Caco-2 (cell line): ENCODE measurements around the gene RPUSD4. TPM values are rescaled to one million over a fixed set of nuclear protein-coding genes. Genes with fewer than 3 reads are reported as not detected.

Experiments
- BruUV-seq: library from RNA; stranded (reverse); fragments of 400-500 nt; replicated peaks from 2 replicates; lab custom pipeline; 2021; lab: Mats Ljungman, UMichigan
- CTCF ChIA-PET: fragments of 300-600 bp; sonication (Branson Sonifier 250); formaldehyde crosslinking; loops from one replicate; lab custom pipeline; 2022; ENCODE audit warnings: antibody characterized with exemption; lab: Charles Lee
- POLR2A ChIA-PET: fragments of 300-600 bp; sonication (Branson Sonifier 250); formaldehyde crosslinking; loops from one replicate; lab custom pipeline; 2022; ENCODE audit warnings: antibody characterized with exemption; lab: Charles Lee
- DNase-seq, 2 experiments: peaks; one replicate each; pipeline versions ENCODE4 v3.0.0 to v3.0.0-alpha.2; 2020 to 2022
- H3K27me3 ChIP-seq: replicated peaks from 2 replicates; pipeline ENCODE4 v1.6.0; 2011; ENCODE audit warnings: low read length; ENCODE audit not compliant: control insufficient read depth, insufficient read depth
- H3K36me3 ChIP-seq: 2 replicates; pipeline ENCODE4 v1.5.1; 2011; ENCODE audit warnings: low read length; ENCODE audit not compliant: control insufficient read depth, insufficient read depth
- H3K4me1 ChIP-seq: fragments of 250-450 bp; sonication (Bioruptor Pico); 2 replicates; pipeline ENCODE4 v1.5.1; 2020; ENCODE audit warnings: mild to moderate bottlenecking
- H3K4me3 ChIP-seq: 2 replicates; pipeline ENCODE4 v1.5.1; 2011; ENCODE audit warnings: low read depth, mild to moderate bottlenecking, control low read depth, low read length
- H3K9me3 ChIP-seq: fragments of 250-450 bp; sonication (Bioruptor Pico); 2 replicates; pipeline ENCODE4 v1.5.1; 2020; ENCODE audit warnings: mild to moderate bottlenecking, moderate library complexity
- H3K27ac Mint-ChIP-seq: one replicate; pipeline ENCODE4 v1.8.0; 2022; ENCODE audit warnings: mixed read lengths; ENCODE audit not compliant: unreplicated experiment
- H3K27me3 Mint-ChIP-seq: one replicate; pipeline ENCODE4 v1.8.0; 2022; ENCODE audit warnings: mixed read lengths; ENCODE audit not compliant: insufficient read depth, unreplicated experiment
- H3K36me3 Mint-ChIP-seq: one replicate; pipeline ENCODE4 v1.8.0; 2022; ENCODE audit warnings: mild to moderate bottlenecking, mixed read lengths; ENCODE audit not compliant: insufficient read depth, unreplicated experiment
- H3K4me1 Mint-ChIP-seq: one replicate; pipeline ENCODE4 v1.8.0; 2022; ENCODE audit warnings: low read depth, mixed read lengths; ENCODE audit not compliant: unreplicated experiment
- H3K4me3 Mint-ChIP-seq: one replicate; pipeline ENCODE4 v1.8.0; 2022; ENCODE audit warnings: mild to moderate bottlenecking, moderate library complexity, mixed read lengths; ENCODE audit not compliant: unreplicated experiment
- H3K9me3 Mint-ChIP-seq: one replicate; pipeline ENCODE4 v1.8.0; 2022; ENCODE audit warnings: mixed read lengths; ENCODE audit not compliant: unreplicated experiment
- intact Hi-C: fragments of 100-400 bp; cut with micrococcal nuclease; formaldehyde crosslinking; loops from one replicate; pipeline ENCODE4 v1.10.0; 2022; ENCODE audit not compliant: unreplicated experiment
- total RNA-seq: library from RNA; stranded (reverse); gene quantifications from 2 replicates; pipeline ENCODE4 v1.2.3, GENCODE V29; 2022
- TF ChIP-seq, protein P1 (sequence below), 2 experiments: fragments of 200-600 bp in 1 of 2; IDR thresholded peaks; 1 replicate in 1 of 2; 2 replicates in 1 of 2; pipeline versions ENCODE4 v1.5.1 to v1.8.0; 2011 to 2022; ENCODE audit warnings: antibody characterized with exemption in 1 of 2, control low read depth in 1 of 2, inconsistent platforms in 1 of 2, low read depth in 1 of 2, low read length in 1 of 2, mild to moderate bottlenecking in 1 of 2, moderate library complexity in 1 of 2; ENCODE audit not compliant: insufficient read depth in 1 of 2, severe bottlenecking in 1 of 2, unreplicated experiment in 1 of 2

RPUSD4 gene
- total RNA-seq, 1 experiment from 2014 or later, result 74.2 TPM

DNA sequence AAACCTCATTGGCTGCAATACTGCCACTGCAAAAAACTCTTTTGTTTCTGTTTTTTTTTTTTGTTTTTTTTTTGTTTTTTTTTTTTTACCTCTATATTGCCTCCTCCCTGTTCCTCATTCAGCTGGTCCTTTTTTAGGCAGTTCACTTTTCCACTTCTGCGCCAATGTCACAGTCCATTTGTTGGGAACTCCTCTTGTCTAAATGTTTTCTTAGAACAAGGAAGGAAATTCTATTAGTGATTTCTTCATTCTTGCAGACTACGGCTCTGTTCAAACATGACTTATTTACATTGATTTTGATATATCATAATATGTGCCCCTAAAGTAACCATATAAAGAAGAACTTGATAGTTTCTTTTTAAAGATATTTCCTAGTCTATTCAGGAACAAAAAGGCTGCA, 3.0 kb upstream of the RPUSD4 start:
- BruUV-seq, result no TSS peak
- Mint-ChIP-seq H3K4me1 (peaks cover 32% of the 10 kb centered on the region), H3K27ac (no peak overlapping the region), H3K4me3 (no peak overlapping the region), H3K9me3 (no peaks in the 10 kb centered on the region), H3K27me3 (no peaks in the 10 kb centered on the region), H3K36me3 (peaks cover 24% of the 10 kb centered on the region)
- TF ChIP-seq, protein P1, sequence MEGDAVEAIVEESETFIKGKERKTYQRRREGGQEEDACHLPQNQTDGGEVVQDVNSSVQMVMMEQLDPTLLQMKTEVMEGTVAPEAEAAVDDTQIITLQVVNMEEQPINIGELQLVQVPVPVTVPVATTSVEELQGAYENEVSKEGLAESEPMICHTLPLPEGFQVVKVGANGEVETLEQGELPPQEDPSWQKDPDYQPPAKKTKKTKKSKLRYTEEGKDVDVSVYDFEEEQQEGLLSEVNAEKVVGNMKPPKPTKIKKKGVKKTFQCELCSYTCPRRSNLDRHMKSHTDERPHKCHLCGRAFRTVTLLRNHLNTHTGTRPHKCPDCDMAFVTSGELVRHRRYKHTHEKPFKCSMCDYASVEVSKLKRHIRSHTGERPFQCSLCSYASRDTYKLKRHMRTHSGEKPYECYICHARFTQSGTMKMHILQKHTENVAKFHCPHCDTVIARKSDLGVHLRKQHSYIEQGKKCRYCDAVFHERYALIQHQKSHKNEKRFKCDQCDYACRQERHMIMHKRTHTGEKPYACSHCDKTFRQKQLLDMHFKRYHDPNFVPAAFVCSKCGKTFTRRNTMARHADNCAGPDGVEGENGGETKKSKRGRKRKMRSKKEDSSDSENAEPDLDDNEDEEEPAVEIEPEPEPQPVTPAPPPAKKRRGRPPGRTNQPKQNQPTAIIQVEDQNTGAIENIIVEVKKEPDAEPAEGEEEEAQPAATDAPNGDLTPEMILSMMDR (IDR thresholded peaks at IDR 0.05; ENCODE audit: insufficient read depth in 1 of 2, low read depth in 1 of 2, low read length in 1 of 2, severe bottlenecking in 1 of 2, unreplicated experiment in 1 of 2), result no peak
- DNase-seq, result no peak
- Histone ChIP-seq H3K4me3 (no peak overlapping the region), H3K27me3 (no peaks in the 10 kb centered on the region), H3K4me1 (peaks cover 11% of the 10 kb centered on the region; the same call in 1 of the 2 replicates), H3K9me3 (no peaks in the 10 kb centered on the region), H3K36me3 (peaks cover 1% of the 10 kb centered on the region; the same call in 1 of the 2 replicates)
- ChIA-PET CTCF (interaction anchor here (0.7 kb wide), 1 partner anchor 17 kb away, joined by 6 read pairs; no protein-coding TSS in a partner anchor), POLR2A (no interaction called here)
- intact Hi-C loops, result loop anchor here (5.0 kb wide), 1 partner anchor 152 kb away; the partner anchor contains the start of gene CDON

DNA sequence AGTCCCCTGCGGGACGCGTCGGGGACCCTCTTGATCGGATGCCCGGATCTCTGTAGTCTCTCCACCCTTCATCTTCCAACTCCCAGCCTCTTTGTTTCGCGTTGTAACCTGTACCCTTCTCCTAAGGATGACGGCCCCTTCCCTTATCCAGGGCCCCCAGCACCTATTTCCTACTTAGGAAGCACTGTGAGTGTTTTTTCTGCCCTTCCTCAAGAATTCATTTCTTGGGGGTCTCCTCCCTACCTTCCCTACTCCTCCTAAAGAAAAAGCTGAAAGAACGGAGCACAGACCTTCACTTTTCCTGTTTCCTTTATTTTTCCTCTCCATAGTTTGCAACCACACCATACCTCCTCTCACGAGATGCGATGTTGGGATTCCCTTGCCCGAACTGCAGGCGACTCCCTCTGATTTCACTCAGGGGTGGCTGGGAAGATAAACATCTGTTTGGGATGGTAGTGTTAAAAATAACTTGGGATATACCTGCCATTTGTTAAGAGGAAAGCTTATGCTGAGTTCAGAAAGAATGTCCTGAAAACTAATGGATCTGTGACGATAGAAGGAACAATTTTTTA, 725 bp upstream of the RPUSD4 start:
- Mint-ChIP-seq H3K4me1 (peaks cover 21% of the 10 kb centered on the region), H3K27ac (peak overlapping the region; percentile 93), H3K36me3 (peaks cover 37% of the 10 kb centered on the region), H3K9me3 (no peaks in the 10 kb centered on the region), H3K27me3 (no peaks in the 10 kb centered on the region), H3K4me3 (peak overlapping the region; percentile 95)
- TF ChIP-seq, protein P1 (IDR thresholded peaks at IDR 0.05; ENCODE audit: insufficient read depth in 1 of 2, low read depth in 1 of 2, low read length in 1 of 2, severe bottlenecking in 1 of 2, unreplicated experiment in 1 of 2), result no peak
- CTCF ChIA-PET, result interaction anchor here (0.8 to 1.0 kb wide), 2 partner anchors 19 to 269 kb away, joined by 3 to 4 read pairs; no protein-coding TSS in a partner anchor
- DNase-seq, result no peak
- intact Hi-C loops, result loop anchor here (5.0 kb wide), 1 partner anchor 150 kb away; the partner anchor contains the start of gene CDON
- POLR2A ChIA-PET, result interaction anchor here (0.5 to 1.6 kb wide), 12 partner anchors 10 to 1590 kb away, joined by 3 to 8 read pairs (median 4); partner anchors contain the start of genes FOXRED1, PUS3, SRPRA and ST3GAL4
- H3K4me3 ChIP-seq, result peak overlapping the region; percentile 87
- TSS peak; percentile 58 for BruUV-seq
- H3K27me3 ChIP-seq, result no peaks in the 10 kb centered on the region
- peaks cover 4% of the 10 kb centered on the region; the same call in 1 of the 2 replicates for H3K36me3 ChIP-seq
- H3K4me1 ChIP-seq, result peaks cover 11% of the 10 kb centered on the region; the same call in 1 of the 2 replicates
- H3K9me3 ChIP-seq, result no peaks in the 10 kb centered on the region

DNA sequence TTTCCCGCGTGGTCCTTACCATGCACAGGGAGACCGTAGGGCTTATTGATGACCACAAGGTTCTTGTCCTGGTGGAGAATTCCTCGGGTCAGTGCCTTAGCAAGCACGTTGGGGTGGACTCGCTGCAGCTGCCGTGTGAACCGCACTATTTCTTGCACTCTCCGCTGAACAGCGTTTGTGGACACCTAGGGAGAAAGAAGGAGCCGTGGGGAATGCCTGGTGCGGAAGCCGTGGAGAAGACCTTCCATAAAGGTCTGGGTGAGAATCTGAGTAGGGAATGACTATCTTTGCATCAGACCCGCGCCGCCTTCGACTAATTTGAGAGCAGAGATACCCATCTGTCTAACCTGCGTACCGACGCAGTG, 597 bp downstream of the RPUSD4 start:
- Histone ChIP-seq H3K27me3 (no peaks in the 10 kb centered on the region), H3K9me3 (no peaks in the 10 kb centered on the region), H3K36me3 (peaks cover 4% of the 10 kb centered on the region; the same call in 1 of the 2 replicates), H3K4me3 (peak overlapping the region; percentile 87), H3K4me1 (peaks cover 11% of the 10 kb centered on the region; the same call in 1 of the 2 replicates)
- H3K36me3 Mint-ChIP-seq, result peaks cover 48% of the 10 kb centered on the region
- POLR2A ChIA-PET, result interaction anchor here (1.5 kb wide), 1 partner anchor 308 kb away, joined by 8 read pairs; the partner anchor contains the start of gene PUS3
- no peaks in the 10 kb centered on the region for H3K9me3 Mint-ChIP-seq
- intact Hi-C loops, result loop anchor here (1.0 to 5.0 kb wide), 2 partner anchors 57 to 149 kb away; partner anchors contain the start of genes CDON and SRPRA
- H3K27ac Mint-ChIP-seq, result peak overlapping the region; percentile 93
- CTCF ChIA-PET, result no interaction called here
- no peaks in the 10 kb centered on the region for H3K27me3 Mint-ChIP-seq
- H3K4me3 Mint-ChIP-seq, result peak overlapping the region; percentile 95
- BruUV-seq, result no TSS peak
- TF ChIP-seq, protein P1 (IDR thresholded peaks at IDR 0.05; ENCODE audit: insufficient read depth in 1 of 2, low read depth in 1 of 2, low read length in 1 of 2, severe bottlenecking in 1 of 2, unreplicated experiment in 1 of 2), result no peak
- peaks cover 19% of the 10 kb centered on the region for H3K4me1 Mint-ChIP-seq
- peak; percentile 49 to 50 for DNase-seq
